NOMO-1 treated with DMSO at 0.1 percent for 48 hours (cell line): Measurements from ENCODE around the gene CCT2.

Experiments
- DNase-seq: peaks from one replicate; lab custom pipeline; 2025; ENCODE audit not compliant: unreplicated experiment; lab: John Stamatoyannopoulos, UW

Gene CCT2

GRCh38 chr12:69639400-69640016, 54.2 kb downstream of the CCT2 start:
- DNase-seq = peak; percentile 43

GRCh38 chr12:69641546-69641945, 56.3 kb downstream of the CCT2 start:
- DNase-seq = no peak

GRCh38 chr12:69642531-69642930, 57.3 kb downstream of the CCT2 start:
- no peak for DNase-seq

GRCh38 chr12:69644511-69644910, 59.3 kb downstream of the CCT2 start:
- no peak for DNase-seq

GRCh38 chr12:69645031-69645430, 59.8 kb downstream of the CCT2 start:
- no peak for DNase-seq

GRCh38 chr12:69647178-69647577, 61.9 kb downstream of the CCT2 start:
- DNase-seq = no peak

- no peak for DNase-seq
Observed at GRCh38 chr12:69648476-69648875, 63.2 kb downstream of the CCT2 start.

- no peak for DNase-seq
Observed at GRCh38 chr12:69649529-69649928, 64.3 kb downstream of the CCT2 start.
